DMS153 (cell line): ENCODE results near the gene CDS2.

Source experiments
- DNase-seq: peaks from one replicate; lab custom pipeline; 2025; lab: John Stamatoyannopoulos, UW

The CDS2 gene

GRCh38 chr20:5212907-5213487, 86.2 kb downstream of the CDS2 start:
- no peak for DNase-seq

- DNase-seq, result no peak
Measured at GRCh38 chr20:5214826-5215225, 88.0 kb downstream of the CDS2 start.

GRCh38 chr20:5215672-5216304, 89.0 kb downstream of the CDS2 start:
- no peak for DNase-seq

DNA sequence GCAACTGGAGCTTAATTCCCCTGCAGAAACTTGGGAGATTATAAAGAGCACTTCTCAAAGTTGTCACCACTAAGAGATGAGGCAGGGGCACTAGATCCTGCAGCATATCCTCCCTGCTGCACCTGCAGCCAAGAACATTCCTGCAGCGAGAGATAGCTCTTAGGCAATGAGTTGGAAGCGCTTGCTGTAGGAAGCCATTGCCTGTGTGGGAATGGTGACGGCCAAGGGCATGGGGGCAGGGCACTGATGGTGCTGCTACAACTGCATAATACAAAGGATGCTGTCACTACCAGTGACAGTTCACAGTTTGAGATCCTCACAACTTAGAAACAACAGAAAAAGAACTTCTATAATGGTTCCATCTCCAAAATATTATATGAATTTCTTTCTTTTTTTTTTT, 89.9 kb downstream of the CDS2 start:
- DNase-seq, result no peak

GRCh38 chr20:5217616-5218015, 90.8 kb downstream of the CDS2 start:
- DNase-seq, result no peak

DNA sequence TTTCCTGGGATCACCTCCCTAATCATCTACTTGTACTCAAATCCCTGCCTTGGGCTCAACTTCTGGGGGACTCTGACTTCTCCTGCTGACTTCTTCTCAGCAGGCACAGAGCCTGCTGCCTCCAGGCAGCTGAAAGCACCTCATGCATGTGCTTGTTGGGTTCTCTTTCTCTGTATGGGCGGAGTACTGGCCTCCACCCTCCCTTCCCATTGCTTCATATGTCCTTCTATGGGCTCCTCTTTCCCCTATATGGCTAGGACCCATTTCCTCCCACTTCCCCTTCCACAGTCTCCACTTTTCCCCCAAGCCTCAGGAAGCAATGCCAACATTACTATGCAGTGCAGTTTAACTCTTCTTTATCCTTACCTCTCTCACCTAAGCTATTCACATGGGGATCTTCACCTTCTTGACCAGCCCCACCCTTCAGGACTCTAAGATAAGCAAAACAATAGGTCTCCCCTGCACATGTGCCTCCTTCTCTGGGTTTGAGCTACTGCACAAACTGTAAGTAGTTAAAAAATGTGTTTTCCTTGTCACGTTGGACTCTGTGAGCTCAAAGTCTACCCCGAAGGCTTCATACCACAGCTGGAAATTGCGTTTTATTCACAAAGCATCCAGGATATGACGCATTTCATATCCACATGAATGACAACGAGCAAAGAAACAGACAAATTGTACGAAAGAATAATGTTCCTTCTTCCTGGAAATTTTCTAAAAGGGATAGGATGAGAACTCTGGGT, 93.7 kb downstream of the CDS2 start:
- no peak for DNase-seq

DNA sequence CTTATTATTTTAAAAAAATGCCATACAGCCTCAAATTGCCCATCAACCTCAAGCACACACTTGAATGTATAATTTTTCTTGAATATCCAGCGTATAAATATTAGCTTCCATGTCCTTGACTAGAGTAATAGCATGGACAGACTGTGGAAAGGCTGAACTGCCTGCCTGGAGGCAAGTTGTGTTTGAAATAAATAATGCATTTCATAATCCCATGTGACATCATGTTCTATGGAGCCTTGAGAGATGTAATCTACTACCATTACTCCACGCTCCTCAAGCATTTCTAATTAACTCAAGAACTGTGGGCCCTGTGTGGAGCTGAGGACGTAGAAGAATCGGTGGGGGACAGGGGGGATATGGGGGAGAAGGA, 94.2 kb downstream of the CDS2 start:
- no peak for DNase-seq

DNA sequence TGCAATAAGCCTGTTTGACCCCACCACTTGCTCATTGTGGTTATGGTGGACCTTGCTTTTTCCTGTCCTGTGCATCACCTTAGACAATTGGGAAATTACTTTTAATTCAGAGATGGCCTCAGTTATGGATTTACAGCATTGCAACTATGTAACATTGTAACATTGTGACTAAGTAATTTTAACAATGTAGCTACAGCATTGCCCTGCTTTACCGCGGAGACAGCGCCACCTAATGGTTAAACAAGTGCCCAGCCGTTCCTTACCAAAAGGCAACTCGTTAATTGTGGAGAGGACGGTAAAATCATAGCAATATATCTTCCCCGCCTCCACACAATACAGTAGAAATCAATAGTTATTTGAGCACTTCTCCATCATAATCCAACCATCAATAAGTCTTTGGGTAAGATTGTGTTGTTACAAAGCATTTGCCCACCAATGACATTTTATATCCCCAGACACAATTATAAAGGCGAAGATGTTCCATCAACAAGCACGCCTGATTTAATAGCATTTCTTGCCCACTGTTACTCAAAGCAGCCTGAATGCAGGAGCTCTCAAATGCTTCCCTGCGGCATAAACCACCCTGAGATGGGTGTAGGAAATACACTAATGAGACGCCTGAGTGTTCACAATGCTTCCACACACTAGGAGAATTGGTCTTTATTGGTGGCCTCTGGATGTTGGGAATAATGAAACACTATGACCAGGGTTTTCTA, 96.3 kb downstream of the CDS2 start:
- no peak for DNase-seq

DNA sequence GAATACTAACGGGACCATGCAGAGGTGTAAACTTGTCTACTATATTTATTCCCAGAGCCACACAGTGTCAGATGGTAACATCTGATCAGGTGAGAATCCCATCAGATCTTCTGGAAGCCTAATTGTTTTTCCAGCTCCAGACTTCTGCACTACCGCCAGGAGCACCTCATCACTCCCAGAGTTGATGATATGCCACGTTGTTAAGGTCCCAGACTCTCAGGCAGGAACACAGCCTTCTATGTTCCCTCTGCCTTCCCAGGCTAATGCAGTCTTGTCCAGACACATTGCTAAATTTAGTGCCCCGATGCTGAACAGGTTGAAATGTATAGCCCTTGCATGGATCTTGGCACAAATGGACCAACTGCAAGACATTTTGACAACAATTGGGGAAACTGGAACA, 103.7 kb downstream of the CDS2 start:
- no peak for DNase-seq

DNA sequence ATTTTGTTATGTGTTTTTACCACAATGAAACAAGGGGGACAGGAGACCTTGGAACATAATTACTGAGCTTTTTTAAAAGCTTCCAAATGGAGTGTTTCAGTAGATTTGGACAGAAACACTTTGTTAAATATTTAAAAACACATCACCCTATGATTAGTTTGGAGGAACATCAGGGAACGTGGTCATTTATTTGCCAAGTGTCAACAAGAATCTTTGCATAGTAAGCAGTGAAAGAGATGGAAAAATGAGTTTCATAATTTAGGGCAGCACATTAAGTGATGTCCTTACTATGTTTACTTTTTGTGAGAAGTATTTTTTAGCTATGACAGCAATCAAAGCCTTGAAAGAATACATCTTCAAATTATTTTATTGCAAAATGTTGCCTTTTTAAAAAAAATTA, 107.3 kb downstream of the CDS2 start:
- DNase-seq, result no peak

- no peak for DNase-seq
Measured at GRCh38 chr20:5234978-5235377, 108.2 kb downstream of the CDS2 start.
